NCI-H2081 (cell line): ENCODE data around the gene MYZAP.

Source experiments
- DNase-seq, 2 experiments: peaks; one replicate each; lab custom pipeline; 2025; lab: John Stamatoyannopoulos, UW

The MYZAP gene

DNA sequence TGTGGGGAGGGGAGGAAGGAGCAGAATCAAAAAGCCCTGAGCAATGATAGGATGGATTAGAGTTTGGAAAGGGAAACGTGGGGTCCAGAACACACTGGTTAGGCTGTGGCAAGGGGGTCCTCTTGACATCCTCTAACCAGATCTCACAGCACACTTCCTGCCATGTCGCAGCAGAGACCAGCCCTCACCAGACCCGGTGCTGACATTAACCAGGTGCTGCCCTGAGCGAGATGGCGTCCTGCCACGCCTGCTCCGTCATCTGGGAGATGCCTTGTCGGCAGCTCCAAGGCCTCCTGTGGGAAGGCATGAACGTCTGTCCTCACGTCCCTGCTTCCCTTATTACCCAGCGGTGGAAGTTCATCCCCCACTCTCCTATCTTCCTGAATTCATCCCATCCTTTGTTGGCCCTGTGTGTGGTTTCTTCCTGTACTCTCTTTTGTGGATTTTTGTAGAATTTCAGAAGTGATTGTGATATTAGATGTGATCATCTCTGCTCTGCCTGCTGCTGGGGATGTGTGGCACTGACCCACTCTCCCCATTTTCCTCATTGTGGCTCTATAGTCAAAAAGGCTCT lies 29.4 kb upstream of the MYZAP start:
- DNase-seq = no peak

DNA sequence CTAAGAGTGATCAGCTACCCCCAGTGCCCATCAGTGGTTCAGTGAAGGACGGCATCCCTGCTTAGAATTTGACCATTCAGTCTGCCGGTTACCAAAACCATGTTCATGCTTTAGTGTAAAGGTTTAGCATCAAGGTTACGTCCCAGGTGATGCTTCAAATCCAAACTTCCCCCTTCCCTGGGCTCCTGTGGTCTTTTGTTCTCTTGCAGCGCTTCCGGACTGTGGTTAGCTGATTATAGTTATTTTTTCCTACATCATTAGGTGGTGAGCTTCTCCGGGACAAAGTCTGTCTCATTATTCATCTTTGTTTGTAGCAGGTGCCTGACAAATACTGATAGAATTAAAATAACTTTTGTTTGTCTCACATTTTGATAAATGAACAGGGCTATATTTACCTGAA lies 28.3 kb upstream of the MYZAP start:
- DNase-seq = no peak

DNA sequence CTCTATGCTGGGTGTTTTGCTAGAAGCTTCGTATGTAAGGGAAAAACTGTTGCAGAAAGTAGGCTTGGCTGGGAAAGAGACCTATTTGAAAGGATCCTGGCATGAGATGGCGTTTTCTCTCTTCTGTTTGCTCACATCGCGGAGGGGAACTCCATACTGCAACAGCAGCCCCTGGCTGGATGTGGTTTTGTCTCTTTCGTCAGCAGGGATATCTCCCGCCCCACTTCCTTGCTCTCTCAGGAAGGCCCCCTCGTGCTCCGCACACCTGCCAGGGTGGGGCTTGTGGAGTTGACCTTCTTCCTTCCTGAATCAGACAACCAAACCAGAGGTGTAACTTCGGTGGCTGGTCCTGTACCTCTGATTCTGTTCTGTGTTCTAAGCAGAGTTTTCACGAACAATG lies 26.4 kb upstream of the MYZAP start:
- DNase-seq = peak in 1 of 2 experiments; percentile 26

DNA sequence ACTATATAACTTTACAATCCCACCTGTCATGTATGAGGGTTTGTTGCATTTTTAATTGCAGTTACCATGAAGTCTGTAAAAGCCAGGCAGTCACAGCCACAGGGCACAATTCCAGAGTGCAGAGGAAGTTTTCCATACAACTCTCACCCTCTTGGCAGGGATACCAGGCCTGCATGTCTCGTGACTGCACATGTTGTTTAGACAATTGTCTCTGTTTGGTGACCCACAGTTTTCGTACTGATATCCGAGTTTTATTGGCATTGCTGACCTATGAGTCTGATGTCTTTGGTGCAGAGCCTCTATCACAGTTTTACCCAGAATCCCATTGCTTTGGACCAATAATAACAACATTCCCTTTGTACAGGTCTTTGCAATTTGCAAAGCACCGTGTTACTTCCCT lies 24.9 kb upstream of the MYZAP start:
- DNase-seq = no peak

DNA sequence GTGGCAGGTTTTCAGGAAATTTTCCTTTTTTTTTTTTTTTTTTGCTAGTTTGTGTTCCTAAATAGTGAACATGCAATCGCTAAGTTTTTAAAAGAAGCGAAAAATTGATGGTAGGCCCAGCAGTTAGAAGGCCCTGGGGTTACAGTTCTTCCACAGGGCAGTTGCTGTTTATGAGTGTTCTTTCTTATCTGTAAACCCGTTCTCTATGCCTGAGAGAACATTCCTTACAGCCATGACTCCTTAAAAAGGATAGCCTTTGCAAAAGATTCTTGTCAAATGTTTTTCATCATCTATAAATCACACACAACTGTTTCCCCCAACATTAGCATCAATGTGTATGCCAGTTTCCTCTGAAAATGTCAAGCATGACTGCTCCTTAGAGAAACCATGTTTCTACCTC lies 23.8 kb upstream of the MYZAP start:
- no peak for DNase-seq

DNA sequence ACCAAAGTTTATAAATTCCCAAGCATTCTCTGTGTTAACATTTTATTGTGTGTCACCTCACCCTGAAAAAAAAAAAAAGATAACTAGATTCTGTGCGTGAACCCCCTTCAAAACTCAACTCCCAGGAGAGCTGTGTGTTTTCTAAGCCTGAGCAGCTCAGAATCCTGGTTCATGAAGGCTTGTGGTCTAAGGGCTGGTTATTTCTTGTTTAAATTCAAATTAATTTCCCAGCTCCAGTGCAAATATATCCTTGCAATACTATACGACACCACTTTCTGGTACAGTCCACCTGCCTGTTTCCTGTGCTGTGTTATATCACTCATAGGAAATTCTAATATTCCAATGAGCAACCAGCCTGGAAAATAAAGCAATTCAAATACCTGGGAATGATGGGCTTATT lies 23.4 kb upstream of the MYZAP start:
- no peak for DNase-seq

DNA sequence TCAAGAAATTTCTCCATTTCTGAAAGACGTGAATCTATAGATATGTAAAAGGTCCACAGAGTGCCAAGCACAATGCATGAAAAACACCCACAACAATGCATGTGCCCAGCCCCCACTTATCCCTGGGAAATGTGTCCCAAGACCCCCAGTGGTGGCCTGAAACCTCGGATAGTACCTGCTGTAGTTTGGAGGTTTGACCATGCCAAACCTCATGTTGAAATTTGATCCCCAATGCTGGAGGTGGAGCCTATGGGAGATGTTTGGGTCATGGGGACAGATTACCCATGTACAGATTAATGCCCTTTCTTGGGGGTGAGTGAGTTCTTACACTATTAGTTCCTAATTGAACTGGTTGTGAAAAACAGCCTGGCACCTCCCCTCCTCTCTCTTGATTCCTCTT lies 21.4 kb upstream of the MYZAP start:
- no peak for DNase-seq

DNA sequence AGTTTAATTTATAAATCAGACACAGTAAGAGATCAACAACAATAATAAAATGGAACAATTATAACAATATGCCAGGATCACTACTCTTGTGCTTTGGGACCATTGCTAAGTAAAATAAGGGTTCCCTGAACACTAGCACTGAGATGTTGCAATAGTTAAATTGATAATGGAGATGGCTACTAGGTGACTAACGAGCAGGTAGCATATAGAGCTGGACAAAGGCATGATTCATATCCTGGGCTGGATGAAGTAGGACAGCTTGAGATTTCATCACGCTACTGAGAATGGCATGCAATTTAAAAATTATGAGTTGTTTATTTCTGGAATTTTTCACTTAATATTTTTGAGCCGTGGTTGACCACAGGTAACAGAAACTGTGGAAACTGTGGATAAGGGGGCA lies 20.7 kb upstream of the MYZAP start:
- DNase-seq = no peak

DNA sequence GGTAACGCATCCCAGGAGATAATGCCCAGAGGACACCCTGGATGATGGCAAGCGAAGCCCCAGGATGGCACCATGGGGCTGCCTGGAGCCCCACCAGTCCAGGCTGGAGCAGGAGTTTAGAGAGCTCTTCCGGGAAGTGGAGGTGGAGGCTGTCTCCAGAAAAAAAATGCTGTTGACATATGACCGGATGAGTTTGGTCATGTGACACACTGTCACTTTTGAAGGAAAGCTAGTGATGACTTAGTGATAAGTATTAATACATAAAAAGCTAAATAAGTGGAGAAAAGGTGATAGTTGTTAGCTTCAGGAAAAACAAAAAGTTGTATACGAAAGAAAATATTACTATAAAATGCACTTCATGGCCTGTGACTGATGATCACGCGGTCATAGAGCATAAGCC lies 20.0 kb upstream of the MYZAP start:
- no peak for DNase-seq

DNA sequence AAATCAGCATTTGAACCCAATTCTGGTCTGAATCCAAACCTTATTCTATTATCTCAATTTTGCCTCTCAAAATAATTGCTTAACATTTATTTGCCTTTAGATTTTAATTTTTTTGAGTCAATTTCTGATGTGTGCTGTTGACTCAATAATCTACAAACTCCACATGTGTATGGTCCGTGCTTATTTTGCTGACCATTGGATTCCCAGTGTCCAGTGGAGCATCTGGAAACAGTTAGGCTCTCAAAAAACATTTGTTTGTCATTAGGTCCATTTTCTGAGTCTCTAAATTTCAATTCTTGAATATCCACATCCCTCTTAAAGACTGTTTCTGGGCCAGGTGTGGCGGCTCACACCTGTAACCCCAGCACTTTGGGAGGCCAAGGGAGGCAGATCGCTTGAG lies 19.2 kb upstream of the MYZAP start:
- no peak for DNase-seq

DNA sequence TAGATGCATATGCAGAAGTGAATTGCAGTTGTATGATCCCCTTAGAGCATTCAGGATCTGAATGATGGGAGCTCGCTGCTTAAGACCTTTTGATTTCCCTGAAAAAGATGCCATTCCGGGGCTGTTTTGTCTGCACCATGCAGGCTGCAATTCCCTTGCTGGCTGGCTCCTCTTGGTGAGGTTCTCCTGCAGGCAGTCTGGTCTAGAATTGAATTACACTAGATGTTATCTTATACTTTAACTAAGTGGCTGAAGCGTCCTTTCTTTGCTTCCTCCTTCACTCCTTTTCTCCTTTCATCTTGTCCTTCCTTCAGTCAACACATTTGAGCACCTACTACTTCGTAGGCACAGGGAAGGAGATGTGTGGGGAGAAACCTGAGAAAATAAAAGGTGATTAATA lies 18.6 kb upstream of the MYZAP start:
- DNase-seq = no peak

DNA sequence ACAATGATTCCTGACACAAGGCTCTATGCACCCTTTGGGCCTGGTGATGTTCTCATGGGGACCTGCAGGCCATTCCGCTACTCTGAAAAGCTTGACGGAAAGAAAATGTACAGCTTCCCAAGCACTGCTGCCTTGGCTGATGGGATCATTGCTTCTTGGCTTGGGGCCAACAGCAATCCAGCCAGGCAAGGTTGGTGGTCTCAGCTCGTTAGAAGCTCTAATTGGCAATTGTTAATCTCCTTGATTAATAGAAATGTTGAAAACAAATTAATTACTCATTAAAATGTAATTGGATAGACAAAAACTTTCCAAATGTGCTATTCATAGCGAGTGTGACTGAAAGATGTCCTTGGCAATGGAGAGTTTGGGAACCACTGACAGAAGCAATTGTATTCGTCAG lies 16.3 kb upstream of the MYZAP start:
- DNase-seq = no peak

DNA sequence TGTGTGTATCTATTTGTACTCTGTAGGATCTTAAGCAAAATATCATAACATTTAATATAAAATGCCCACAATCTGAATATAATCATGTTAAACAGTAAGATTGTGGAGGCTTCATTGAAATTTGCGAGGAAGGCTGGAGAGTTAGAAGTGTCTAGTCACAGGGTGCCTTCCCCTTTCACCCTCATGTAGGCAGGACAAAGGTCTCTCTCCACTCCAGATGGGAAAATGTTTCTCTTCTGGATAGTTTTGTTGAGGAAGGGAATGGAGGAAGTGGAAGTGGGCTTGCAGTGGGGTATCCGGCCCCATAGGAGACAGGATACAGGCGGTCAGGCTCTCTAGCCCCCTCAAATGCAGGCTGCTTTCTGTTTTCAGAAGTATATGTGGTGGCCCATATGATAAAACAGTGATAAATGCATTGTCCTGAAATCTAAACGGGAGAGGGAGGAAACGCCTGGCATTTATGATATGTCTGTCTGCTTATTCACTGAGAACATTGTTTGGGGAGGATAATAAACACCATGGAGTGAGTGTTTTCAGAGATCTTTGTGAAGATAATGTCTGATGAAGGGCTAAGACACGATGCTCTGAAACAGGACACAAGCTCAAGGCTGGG lies 13.3 kb upstream of the MYZAP start:
- DNase-seq = no peak

DNA sequence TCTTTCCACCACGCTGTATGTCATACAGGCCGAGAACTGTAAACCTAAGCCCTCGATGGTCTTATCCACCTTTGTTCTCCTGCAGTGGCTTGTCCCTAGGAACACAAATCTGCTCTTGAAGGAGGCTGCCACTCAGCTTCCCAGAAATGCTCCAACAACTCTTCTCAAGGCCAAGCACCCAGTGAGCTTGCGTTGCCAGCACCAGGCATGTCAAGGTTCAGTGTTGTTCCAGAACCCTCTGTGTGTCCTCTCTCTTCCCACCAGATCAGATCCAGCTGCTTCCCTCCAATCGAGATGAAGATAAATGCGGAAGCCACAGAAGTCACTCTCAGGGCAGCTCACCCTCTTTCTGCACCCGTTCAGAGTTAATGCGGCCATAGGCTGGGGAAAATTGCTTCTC lies 11.3 kb upstream of the MYZAP start:
- no peak for DNase-seq

DNA sequence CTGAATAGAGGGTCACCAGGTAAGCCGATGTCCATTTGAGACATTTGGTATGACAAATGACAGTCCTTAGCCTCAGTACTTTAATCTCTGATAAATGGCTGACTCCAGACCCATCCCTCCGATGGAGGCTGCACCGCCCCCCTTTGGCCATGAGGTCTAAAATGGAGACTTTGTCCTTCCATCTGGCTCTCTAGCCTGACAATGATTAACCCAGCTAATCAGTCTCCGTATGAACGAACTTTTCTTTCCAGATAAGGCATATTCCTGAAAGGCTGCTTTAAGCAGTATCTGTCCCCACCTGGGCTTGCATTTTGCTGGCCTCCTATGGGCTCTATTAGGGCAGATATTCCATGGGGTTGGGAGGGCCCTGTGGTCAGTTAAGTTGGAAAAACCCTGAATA lies 10.8 kb upstream of the MYZAP start:
- no peak for DNase-seq

DNA sequence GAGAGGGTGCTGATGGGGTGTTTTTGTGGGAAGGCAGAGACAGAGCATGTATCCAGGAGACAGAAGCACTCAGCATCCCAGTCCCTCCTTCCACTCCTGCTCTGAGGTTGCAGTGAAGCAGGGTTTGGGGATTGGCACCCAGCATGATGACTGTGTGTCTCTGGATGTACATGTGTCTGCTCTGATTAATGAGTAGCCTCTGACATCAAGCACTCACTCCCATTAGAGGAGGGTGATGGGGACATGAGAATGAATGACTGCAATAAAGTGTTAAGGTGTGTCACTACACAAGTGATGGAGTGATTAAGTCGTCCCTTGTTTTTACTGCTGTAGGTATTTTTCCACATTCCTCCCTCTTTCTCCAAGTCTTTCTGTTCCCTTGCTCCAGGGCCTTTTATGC lies 9.6 kb upstream of the MYZAP start:
- no peak for DNase-seq

DNA sequence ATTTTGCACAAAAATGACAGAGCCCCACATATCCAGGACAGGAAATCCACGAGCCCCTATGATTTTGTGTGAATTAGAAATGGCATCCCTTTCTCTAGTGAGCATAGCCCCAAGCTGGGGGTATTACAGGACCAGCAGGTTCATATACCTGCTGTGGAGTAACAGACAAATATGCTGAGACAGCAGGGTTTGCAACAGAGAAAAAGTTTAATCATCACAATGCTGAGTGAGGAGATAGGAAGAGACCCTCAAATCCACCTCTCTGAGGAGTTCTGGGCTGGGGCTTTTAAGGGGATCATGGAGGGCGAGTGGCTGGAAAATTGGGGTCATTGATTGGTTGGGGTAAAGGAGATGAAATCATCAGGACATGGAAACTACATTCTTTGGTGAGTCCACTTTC lies 8.4 kb upstream of the MYZAP start:
- no peak for DNase-seq

DNA sequence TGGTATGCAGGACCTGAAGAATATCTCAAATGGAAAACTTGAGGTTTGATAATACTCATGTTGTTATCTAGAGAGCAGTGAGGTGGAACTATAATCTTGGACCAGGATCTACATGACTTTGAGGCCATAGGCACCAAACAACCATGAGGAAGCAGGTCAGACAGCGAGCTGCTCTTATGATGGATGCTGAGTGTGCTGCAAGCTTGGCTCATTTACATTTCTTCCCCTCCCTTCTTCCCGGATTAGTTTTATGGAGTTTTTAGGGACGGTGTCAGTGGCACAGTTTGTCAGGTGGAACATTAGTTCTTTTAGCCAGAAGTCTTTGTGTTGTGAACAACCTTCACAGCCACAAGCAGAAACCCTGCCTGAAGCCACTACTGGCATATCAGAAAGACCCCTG lies 8.0 kb upstream of the MYZAP start:
- no peak for DNase-seq

DNA sequence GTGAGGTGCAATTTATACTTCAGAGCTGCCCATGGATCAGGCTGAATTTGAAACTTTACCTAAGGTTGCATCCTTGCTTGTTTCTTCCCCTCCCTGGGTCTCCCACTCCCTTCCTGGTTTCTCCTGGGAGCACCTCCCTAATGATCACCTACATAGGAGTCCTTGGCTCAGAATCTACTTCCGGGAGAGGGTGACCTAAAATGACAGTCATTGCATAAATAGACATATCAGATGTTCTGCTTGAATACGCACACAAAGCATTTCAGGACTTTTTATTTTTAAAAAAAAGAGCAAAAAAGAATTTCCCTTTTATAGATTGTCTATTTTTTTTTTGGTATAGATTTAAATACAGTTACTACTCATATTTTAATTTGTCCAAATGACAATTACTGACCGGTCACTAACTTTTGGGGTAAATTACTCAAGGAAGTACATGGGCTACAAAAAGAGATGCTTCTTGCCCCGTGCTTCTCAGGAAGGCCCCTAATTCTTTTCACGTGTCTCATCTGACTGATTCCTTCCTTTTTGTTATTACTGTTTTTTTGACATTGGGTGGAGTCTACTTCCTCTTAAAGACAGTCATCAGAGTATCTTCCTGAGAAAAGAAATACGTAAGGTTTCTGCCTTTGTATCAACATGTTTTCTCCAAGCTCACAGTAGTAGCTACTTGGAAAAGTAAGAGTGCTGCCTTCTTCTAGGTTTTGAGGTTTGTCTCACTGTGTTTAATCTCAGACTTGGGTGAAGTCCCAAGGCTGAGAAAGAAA lies 4.9 kb upstream of the MYZAP start:
- no peak for DNase-seq

DNA sequence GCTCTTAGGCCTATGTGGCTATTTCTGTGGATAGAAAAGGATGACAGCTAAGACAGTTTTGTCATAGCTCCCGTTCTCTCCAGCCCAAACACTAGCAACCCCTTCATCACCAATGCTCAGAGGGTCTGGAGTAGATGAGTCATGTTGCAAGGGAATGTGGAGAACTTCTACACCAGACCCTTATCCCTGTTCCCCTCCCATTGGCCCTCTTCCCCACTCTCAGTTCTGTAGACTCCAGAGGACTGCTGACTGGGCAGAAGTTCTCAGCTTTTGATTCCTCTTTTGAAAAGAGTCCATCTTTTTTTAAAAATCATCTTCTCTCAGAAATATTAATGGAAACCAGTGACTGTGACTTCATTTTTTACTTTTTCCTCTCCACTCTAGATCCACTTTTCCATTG lies 2.4 kb upstream of the MYZAP start:
- DNase-seq = no peak

DNA sequence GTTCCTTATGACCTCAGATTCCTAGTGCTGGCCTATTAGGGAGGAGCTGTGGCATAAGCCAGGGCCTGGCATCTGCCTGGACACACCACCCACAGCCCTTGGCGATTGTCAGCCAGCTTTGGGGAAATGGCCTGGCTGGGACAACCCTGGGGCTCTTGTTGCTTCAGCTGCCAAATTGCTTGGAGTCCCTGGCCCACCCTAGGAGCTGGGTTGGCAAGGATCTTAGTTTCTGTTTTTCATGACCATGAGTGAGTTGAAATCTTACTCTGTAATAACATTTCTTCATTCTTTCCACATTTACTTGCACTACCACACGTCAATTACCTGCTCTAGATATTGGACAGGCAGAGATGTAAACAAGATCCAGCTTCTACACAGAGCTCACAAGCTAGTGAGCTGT lies 1.9 kb upstream of the MYZAP start:
- DNase-seq = no peak

DNA sequence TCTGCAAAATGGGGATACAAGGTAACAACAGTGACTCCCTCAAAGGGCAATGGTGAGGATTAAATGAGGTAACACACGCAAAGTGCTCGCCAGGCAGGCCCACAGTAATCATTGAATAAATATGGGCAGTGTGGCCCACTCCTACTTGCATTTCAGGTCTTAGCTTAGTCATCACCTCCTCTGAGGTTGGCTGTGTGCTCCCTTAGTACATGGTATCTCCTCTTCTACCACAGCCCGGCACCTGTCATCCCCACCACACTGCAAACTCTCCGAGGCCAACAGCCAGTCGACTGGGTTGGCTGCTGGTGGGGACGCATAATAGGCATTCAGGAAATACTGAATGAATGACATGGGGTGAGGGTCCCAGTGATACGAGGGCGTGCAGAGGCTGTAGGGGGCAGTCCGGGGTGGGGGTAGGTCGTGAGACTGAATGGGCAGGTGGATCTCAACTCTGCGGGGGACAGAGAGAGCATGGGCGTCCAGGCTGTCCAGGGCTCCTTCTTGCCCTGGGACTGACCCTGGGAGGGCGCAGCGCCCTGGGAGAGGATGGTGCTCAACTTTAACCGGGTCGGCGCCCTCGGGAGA lies 375 bp upstream of the MYZAP start:
- DNase-seq = no peak

DNA sequence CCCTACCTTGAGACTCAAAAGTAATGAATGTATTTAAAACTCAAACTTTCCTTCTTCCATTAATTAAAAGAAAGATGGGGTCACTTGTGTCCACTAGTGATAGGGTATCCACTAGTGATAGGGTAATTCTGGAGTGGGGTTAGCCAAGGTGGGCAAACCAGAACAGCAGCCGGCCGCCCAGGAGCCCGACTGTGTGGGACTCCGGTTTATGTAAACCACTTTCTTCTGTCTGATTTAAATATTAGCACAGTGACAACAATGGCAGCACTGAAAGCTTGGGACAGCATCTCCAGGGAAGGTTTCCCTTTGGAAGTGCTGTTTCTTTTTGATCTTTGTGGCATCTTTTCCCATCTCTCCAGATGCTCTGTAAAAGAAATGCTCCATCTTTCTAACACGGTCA lies 722 bp downstream of the MYZAP start:
- no peak for DNase-seq
